K562 (cell line): Measurements from ENCODE around the gene PTGIR. TPM values are rescaled to one million over a fixed set of nuclear protein-coding genes. Genes with fewer than 3 reads are reported as not detected.

Experiments
- ARID3B ChIP-seq: fragments of 250-450 bp; sonication (Bioruptor Pico); IDR thresholded peaks from 2 replicates; pipeline ENCODE4 v1.4.0; 2020; ENCODE audit warnings: borderline replicate concordance
- BCOR ChIP-seq: fragments of 450-650 bp; IDR thresholded peaks from 2 replicates; pipeline ENCODE4 v1.6.1; 2016
- CLOCK ChIP-seq: fragments of 250-450 bp; sonication (Bioruptor Pico); IDR thresholded peaks from 2 replicates; pipeline ENCODE4 v1.4.0; 2020; ENCODE audit warnings: mild to moderate bottlenecking, moderate library complexity, borderline replicate concordance
- ETS1 ChIP-seq: conservative IDR thresholded peaks from 2 replicates; pipeline ENCODE4 v1.6.1; 2011; ENCODE audit warnings: low read depth, mild to moderate bottlenecking, low read length; ENCODE audit not compliant: control insufficient read depth
- HEY1 ChIP-seq: fragments of 250-450 bp; sonication (Bioruptor Pico); IDR thresholded peaks from 2 replicates; pipeline ENCODE4 v1.5.0; 2020; ENCODE audit warnings: mild to moderate bottlenecking, moderate library complexity, borderline replicate concordance
- HMBOX1 ChIP-seq: sonication (generic); IDR thresholded peaks from 2 replicates; pipeline ENCODE4 v1.6.1; 2016
- KLF13 ChIP-seq: fragments of 450-650 bp; IDR thresholded peaks from 2 replicates; pipeline ENCODE4 v1.6.1; 2016; ENCODE audit warnings: missing genetic modification characterization, low read depth, mild to moderate bottlenecking, missing compliant biosample characterization, moderate library complexity, borderline replicate concordance
- MAFG ChIP-seq: fragments of 450-650 bp; conservative IDR thresholded peaks from 2 replicates; pipeline ENCODE4 v1.6.1; 2016; ENCODE audit warnings: missing genetic modification characterization, missing compliant biosample characterization
- NR2C1 ChIP-seq, 2 experiments: fragments of 450-650 bp; IDR thresholded peaks; 2 replicates each; pipeline ENCODE4 v1.6.1; 2017; ENCODE audit warnings: mild to moderate bottlenecking in 2 of 2, antibody characterized with exemption in 1 of 2, inconsistent platforms in 1 of 2, missing compliant biosample characterization in 1 of 2, missing genetic modification characterization in 1 of 2
- PCBP1 ChIP-seq: fragments of 200-400 bp; formaldehyde crosslinking; IDR thresholded peaks from 2 replicates; pipeline ENCODE4 v1.6.1; 2018; ENCODE audit warnings: mild to moderate bottlenecking, low read depth, low read length; ENCODE audit not compliant: poor library complexity, severe bottlenecking
- POLR3A ChIP-seq: IDR thresholded peaks from 2 replicates; pipeline ENCODE4 v1.6.1; 2011; ENCODE audit warnings: borderline replicate concordance, mild to moderate bottlenecking, moderate library complexity; ENCODE audit not compliant: insufficient read length, insufficient read depth; ENCODE audit errors: extremely low read depth
- RBBP5 ChIP-seq: fragments of 200-600 bp; sonication (generic); IDR thresholded peaks from 2 replicates; pipeline ENCODE4 v1.6.1; 2012; ENCODE audit warnings: borderline replicate concordance, mild to moderate bottlenecking, low read length, control low read depth, inconsistent platforms; ENCODE audit not compliant: insufficient read depth, poor library complexity, severe bottlenecking
- TCF7L2 ChIP-seq: fragments of 150-350 bp; IDR thresholded peaks from 2 replicates; pipeline ENCODE4 v1.6.1; 2016; ENCODE audit warnings: low read depth, mild to moderate bottlenecking, low read length, moderate library complexity
- TFAP4 ChIP-seq: sonication (generic); formaldehyde crosslinking; IDR thresholded peaks from 2 replicates; pipeline ENCODE4 v1.8.0; 2022; ENCODE audit warnings: missing genetic modification reagents, mild to moderate bottlenecking, moderate library complexity, borderline replicate concordance
- ZNF217 ChIP-seq: sonication (generic); formaldehyde crosslinking; IDR thresholded peaks from 2 replicates; pipeline ENCODE4 v1.8.0; 2022; ENCODE audit warnings: mild to moderate bottlenecking, missing genetic modification reagents
- ZNF23 ChIP-seq: fragments of 250-450 bp; sonication (Bioruptor Pico); IDR thresholded peaks from 2 replicates; pipeline ENCODE4 v1.4.0; 2020; ENCODE audit warnings: mild to moderate bottlenecking
- ZNF384 ChIP-seq: IDR thresholded peaks from 2 replicates; pipeline ENCODE4 v1.6.1; 2012; ENCODE audit warnings: low read depth, low read length, improper control_type of control experiment
- ZNF507 ChIP-seq: conservative IDR thresholded peaks from 2 replicates; pipeline ENCODE4 v1.6.1; 2017; ENCODE audit warnings: missing genetic modification characterization, missing compliant biosample characterization
- ZNF764 ChIP-seq: fragments of 250-450 bp; sonication (Bioruptor Pico); IDR thresholded peaks from 2 replicates; pipeline ENCODE4 v1.4.0; 2020; ENCODE audit warnings: low read depth, mild to moderate bottlenecking, moderate library complexity
- ZNF778 ChIP-seq: fragments of 450-650 bp; formaldehyde crosslinking; IDR thresholded peaks from 2 replicates; pipeline ENCODE4 v1.4.0; 2020; ENCODE audit warnings: mild to moderate bottlenecking, moderate library complexity
- ZSCAN29 ChIP-seq: fragments of 450-650 bp; IDR thresholded peaks from 2 replicates; pipeline ENCODE4 v1.6.1; 2017
- polyA plus RNA-seq, 8 experiments: library from polyadenylated mRNA; depleted of rRNA in 4 of 8; stranded (reverse) in 5 of 8; unstranded in 3 of 8; fragments of >200 nt; fragmentation: Nextera tagmentation in 2 of 8; fragmentation: Illumina TruSeq in 1 of 8; extraction: Ambion mirVana in 2 of 8; extraction: Trizol in 1 of 8; gene quantifications; 2 replicates each; pipeline versions ENCODE4 v1.2.1 to v1.2.3, GENCODE V29; 2011 to 2014; ENCODE audit warnings: inconsistent platforms in 1 of 8, missing spikeins in 1 of 8
- total RNA-seq, 7 experiments: library from RNA; depleted of rRNA in 6 of 7; stranded (reverse); fragments of >200 nt in 6 of 7; fragmentation: Illumina TruSeq in 2 of 7; extraction: Trizol in 2 of 7; gene quantifications; 2 replicates each; pipeline versions ENCODE4 v1.2.1 to v1.2.3, GENCODE V29; 2011 to 2021; ENCODE audit warnings: low replicate concordance in 1 of 7

PTGIR gene
- total and polyA plus RNA-seq, 9 of the 15 experiments (the other 6 are each of a cell fraction or from before 2014, with no cell fraction given), result 0.11 to 3.4 (median 1.1) TPM; not detected in 1

GRCh38 chr19:46603195-46603637 is 21.7 kb downstream of the PTGIR start (continued):
- TF ChIP-seq ARID3B (CRISPR knock-in tag), result no peak
- TF ChIP-seq HMBOX1, result peak; percentile 41; the same call in 1 of the 2 replicates
- no peak for TF ChIP-seq HEY1
- TF ChIP-seq NR2C1 (IDR thresholded peaks at IDR 0.05), result no peak
- TF ChIP-seq NR2C1 (tag; IDR thresholded peaks at IDR 0.05), result no peak
- TF ChIP-seq ZNF764, result no peak
- no peak for TF ChIP-seq BCOR
- no peak for TF ChIP-seq KLF13 (tag)
- no peak for TF ChIP-seq ZNF217 (CRISPR knock-in tag)
- TF ChIP-seq ZNF23 (CRISPR knock-in tag), result no peak
- TF ChIP-seq POLR3A, result no peak
- no peak for TF ChIP-seq MAFG
- TF ChIP-seq TCF7L2, result no peak
- TF ChIP-seq ZNF384, result peak; percentile 79
- no peak for TF ChIP-seq PCBP1
- TF ChIP-seq ZSCAN29, result no peak
- peak; percentile 7 for TF ChIP-seq RBBP5
- TF ChIP-seq TFAP4 (CRISPR knock-in tag), result 0 out of 2 replicates have a peak, but pooled peaks have one; percentile 13
- no peak for TF ChIP-seq ETS1
- no peak for TF ChIP-seq CLOCK (CRISPR knock-in tag)
- TF ChIP-seq ZNF507 (tag), result no peak
- TF ChIP-seq ZNF778, result no peak
